COLO668 (cell line): ENCODE data around the gene MT1E.
"Not testable (repeated sequence)": the region's sequence is repeated elsewhere in the genome, so short reads cannot be mapped to it uniquely, and the experiment has no call there.

Source experiments
- DNase-seq: peaks from one replicate; lab custom pipeline; 2025; ENCODE audit not compliant: unreplicated experiment; lab: John Stamatoyannopoulos, UW

MT1E gene

DNA sequence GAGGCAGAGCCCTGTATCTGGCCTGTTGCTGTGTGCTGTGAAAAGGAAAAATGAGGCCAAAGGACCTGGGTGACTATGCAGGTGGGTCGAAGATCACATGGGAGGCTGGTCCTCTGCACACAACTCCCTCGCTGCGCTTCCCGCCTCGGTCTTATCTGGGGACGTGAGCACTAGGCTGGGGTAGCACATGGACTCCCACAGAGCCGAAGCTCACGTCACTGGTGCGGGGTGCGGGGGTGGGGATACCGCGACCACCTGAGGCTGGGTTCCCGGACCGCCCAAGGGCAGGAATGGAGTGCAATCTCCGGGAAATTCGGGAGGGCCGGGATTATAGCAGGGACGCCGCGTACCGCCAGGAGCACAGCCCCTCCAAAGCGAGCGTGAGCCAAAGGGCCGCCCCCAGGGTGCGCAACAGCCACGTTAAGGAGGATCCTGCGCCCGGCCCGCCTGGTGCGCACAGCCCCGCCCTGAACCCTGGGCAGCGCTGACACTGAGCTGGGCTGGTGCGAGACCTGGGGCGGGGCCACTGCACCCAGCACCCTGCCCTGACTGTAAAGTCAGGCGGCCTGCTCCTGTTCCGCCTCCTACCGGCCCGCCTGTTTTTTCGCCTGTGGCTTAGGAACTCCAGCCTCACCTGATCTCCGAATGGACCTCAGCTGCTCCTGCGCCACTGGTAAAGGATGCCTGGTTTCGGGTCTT lies 17.6 kb downstream of the MT1E start:
- peak; percentile 36 for DNase-seq

DNA sequence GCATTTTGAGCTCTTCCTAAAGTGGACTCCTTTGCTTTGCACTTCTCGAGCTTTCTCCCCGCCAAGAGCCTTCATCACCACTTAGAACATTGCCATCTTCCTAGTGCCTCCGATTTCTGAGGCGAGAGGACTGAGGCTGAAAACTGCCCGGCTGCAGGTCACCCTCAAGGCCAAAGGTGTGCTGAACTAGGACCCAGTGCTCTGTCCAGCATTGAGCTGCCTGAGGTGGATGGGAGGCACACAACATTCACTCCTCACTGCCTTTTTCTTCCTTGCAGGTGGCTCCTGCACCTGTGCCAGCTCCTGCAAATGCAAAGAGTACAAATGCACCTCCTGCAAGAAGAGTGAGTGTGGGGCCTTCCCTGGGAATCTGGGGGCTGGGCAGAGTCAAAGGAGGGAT lies 18.3 kb downstream of the MT1E start:
- DNase-seq, result no peak

DNA sequence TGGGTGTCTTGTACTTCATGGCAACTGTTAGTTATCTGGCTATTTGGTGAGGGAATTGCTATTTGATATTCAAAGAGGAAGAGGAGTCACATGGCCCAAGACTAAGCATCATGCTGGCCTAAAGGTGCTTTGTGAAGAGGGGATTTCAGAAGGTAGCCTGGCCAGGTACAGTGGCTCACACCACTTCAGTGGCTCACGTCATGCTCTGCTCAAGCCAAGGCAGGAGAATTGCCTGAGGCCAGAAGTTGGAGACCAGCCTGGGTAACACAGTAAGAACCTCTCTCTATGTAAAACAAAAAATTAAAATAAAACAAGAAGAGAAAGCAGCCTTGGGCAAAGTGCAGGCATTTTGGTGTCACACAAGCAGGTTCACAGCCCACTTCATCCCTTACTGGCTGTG lies 19.7 kb downstream of the MT1E start:
- no peak for DNase-seq

DNA sequence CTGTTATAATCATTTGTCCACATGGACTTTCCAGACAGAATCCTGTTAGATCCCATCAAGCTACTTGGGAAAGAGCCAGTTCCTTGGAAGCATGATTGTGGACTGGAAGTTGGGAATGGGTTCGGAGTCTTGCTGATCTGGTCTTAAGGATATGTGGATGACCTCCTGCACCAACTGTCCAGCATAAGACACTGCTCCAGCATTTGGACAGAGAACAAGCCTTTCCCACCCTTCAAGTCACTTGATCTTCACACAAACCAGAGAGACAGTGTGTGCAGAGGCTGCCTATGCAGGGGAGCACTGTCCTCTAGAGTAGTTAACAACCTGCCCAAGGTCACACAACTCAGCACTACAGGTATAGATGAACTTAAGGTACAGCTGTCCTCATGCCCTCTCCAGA lies 20.3 kb downstream of the MT1E start:
- DNase-seq, result no peak

DNA sequence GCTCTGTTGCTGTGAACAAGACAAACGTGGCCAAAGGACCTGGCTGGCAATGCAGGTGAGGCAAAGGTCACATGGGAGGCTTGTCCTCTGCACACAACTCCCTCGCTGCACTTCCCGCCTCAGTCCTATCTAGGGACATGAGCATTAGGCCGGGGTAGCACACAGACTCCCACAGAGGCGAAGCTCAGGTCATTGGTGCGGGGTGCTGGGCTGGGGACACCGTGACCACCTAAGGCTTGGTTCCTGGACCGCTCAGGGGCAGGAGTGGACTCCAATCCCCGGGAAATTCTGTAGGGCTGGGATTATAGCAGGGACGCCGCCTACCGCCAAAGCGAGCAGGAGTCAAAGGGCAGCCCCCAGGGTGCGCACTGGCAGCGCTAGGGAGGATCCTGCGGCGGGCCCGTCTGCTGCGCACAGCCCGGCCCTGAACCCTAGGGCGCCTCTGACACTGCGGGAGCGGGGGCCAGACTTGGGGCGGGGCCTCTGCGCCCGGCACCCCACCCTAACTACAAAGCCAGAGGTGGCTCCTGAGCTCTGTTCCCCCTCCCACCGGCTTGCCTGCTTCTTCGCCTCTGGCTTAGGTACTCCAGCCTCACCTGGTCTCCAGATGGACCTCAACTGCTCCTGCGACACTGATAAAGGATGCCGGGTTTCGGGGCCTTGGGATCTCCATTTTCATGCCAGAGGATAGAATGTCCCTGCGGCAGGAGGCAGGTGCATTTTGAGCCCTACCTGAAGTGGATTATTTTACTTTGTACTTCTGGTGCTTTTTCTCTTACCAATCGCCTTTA lies 22.3 kb downstream of the MT1E start:
- no peak for DNase-seq

DNA sequence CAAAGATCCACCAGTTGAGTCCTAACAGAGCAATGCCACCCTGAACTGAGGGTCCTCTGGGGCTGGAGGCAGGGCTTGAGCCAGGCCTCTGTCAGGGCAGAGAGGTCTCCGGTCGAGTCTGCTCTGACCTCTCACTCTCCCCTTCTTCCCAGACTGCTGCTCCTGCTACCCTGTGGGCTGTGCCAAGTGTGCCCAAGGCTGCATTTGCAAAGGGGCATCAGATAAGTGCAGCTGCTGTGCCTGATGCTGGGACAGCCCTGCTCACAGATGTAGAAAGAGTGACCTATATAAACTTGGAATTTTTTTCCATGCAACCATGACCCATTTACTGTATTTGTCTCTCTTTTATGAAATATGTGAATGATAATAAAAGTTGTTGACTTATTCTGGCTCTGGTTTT lies 23.7 kb downstream of the MT1E start:
- DNase-seq, result no peak

DNA sequence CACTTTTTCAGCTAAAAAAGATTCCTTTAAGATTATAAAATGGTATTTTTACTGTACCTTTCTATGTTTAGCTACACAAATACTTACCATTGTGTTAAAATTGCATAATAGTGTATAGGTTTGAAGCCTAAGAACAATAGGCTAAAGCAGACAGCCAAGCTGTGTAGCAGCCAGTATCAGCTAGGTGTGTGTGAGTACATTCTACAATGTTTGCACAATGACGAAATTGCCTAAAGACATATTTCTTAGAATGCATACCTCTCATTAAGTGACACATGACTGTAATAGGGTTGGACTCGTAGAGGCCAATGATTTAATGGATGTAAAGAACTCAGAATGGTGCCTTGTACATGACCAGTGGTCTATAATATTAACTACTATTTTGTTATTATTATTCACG lies 24.2 kb downstream of the MT1E start:
- DNase-seq, result no peak

DNA sequence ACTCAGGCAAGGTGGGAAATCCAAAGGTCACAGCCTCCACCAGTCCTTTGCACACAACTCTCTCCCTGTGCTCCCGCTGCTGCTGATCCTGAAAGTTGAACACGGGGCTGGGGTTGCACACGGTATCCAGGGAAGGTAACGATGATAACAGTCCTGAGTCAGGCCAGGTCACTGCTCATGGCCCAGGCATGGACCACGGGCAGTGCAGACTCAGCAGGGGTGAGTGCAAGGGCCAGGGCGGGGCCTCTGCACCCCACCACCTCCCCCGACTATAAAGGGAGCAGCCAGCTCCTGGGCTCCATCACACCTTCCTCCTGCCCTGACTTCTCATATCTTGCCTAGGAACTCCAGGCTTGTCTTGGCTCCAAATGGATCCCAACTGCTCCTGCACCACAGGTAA lies 26.0 kb downstream of the MT1E start, which contains the start of gene MT1B:
TSS of gene MT1B (plus strand) at position 301 of the 400 bp plus-strand sequence. CDS start at position 369, 68 bp downstream.
- DNase-seq, result no peak

DNA sequence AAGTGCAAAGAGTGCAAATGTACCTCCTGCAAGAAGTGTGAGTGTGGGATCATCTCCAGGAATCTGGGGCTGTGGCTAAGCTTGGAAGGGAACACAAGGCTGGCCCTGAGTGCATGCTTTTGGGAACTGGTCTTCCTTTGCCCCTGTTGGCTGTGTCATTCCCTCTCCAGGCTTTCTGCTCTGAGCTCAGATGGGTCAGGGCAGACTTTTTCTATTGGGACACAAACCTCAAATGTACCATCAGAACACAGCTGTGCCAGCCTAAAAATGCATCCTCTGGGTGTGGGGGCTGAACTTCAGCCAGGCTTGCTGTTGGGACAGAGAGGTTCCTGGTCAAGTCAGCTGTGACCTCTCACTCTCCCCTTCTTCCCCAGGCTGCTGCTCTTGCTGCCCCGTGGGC lies 27.0 kb downstream of the MT1E start:
- no peak for DNase-seq

DNA sequence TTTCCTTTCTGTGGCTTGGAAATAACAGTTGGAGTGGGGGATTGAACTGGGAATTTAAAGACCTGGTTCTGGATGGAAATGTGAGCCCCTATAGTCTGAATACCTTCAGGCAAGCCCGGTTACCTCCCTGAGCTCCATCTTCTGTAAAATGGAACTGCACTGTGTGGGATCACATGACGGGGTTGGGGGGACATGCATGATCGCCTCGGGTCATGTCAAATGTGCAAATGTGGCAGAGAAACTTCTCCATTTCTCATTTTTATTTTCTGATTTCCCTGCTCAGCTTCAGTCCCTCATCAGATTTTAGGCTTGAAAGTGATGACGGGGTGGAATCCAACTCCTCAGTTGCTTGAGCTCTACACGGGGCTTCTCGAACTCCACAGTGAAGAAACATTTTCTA lies 27.6 kb downstream of the MT1E start:
- DNase-seq, result no peak

DNA sequence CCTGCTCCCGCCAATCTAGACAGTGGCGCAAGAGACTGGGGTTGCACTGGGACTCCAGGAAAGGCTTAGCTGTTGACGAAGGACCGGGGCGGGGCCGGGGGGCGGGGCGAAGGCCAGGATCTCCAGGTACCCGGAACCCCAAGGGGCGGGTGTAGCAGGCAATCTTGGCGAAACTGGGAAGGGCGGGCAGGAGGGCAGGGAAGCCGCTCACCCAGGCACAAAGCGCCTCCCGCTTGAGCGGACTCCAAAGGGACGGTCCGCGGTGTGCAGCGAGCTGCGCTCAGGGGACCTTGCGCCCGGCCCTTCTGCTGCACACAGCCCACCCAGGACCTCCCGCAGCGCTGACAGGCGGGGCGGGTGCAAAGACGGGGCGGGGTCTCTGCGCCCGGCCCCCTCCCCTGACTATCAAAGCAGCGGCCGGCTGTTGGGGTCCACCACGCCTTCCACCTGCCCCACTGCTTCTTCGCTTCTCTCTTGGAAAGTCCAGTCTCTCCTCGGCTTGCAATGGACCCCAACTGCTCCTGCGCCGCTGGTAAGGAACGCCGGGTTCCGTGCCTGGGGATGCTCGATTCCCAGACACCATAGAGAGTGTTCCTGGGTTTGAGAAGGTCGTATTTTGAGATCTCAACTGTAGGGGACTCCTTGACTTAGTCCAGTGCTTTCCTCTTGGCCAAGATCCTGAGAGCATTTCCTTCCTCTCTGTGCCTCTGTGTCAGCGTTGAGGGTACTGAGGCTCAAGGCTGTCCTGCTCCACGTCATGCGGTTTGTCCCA lies 32.2 kb downstream of the MT1E start, which contains the start of gene MT1F:
TSS of gene MT1F (plus strand) at position 405 of the 772 bp plus-strand sequence. CDS start at position 505, 100 bp downstream.
- peak; percentile 15 for DNase-seq

DNA sequence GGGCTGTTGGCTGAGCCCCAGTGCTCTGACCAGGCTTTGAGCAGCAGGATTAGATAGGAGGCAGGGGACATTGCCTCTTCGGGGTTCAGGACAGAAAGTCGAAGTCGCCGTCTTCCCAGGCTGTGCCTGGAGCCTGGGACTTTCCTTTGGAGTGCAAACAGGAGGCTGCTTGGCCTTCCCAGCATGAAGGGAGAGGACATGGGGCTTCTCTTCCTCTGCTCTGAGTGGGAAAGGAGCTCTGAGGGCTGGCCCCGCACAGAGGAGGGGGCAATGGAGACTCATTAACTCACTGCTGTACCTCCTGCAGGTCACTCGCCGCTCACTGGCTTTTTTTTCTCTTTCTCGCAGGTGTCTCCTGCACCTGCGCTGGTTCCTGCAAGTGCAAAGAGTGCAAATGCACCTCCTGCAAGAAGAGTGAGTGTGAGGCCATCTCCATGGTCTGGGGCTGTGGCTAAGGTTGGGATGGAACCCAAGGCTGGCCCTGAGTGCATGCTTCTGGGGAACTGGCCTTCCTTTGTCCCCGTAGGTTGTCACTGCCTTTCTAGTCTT lies 32.8 kb downstream of the MT1E start:
- DNase-seq, result no peak

DNA sequence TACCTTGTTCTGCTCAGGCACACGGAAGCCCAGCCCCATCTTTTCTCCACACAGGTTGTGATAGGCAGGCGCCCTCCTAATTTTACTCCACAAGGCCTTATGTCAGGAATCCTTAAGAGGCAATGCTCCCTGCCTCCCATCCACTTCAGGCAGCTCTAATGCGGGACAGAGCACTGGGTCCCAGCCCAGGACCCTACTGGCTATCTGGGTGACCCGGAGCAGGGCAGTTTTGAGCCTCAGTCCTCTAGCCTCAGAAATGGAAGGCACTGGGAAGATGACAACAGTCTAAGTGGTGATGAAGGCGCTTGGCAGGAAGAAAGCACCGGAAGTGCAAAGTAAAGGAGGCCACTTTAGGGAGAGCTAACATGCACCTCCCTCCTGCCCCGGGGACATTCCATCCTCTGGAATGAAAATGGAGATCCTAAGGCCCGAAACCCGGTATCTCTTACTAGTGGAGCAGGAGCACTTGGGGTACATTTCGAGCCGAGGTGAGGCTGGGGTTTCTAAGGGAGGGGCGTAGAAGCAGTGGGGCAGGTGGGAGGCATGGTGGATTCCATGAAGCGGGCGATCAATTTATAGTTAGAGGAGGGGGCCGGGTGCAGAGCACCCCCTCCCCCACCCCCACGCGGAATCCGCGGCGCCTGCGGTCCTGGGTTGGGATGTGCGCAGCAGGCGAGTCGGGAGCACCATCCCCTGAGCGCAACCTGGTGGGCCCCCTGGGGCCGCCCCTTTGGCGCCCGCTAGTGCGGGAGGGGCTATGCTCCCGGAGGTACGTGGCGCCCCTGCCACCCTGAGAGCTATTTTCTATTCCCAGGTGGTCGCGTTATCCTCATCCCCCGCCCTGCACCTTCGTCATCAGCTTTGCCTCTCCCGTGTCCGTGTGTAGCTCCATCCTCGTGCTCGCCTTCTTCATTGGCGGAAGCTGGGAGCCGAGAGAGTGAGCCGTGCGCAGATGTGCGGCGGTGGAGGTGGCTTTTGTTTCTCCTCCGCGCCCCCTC lies 37.1 kb downstream of the MT1E start:
- DNase-seq, result no peak

DNA sequence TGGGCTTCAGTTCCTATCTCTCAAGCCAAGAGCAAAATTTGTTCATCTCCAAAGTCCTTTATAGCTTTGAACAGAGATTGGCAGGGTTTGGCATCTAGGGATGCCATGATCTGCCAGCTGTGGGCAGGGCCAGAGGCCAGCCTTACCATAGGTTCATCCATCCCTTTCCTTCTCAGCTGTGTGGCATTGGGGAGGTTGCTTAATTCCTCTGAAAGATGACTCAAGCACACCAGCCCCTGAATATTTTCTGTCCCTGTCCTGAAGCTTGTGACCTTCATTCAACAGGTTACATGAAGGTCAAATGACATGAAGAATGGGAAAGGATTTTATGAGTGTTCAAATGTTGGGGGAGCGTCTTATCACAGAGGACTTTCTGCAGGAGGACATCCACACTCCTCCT lies 38.9 kb downstream of the MT1E start:
- DNase-seq, result no peak

DNA sequence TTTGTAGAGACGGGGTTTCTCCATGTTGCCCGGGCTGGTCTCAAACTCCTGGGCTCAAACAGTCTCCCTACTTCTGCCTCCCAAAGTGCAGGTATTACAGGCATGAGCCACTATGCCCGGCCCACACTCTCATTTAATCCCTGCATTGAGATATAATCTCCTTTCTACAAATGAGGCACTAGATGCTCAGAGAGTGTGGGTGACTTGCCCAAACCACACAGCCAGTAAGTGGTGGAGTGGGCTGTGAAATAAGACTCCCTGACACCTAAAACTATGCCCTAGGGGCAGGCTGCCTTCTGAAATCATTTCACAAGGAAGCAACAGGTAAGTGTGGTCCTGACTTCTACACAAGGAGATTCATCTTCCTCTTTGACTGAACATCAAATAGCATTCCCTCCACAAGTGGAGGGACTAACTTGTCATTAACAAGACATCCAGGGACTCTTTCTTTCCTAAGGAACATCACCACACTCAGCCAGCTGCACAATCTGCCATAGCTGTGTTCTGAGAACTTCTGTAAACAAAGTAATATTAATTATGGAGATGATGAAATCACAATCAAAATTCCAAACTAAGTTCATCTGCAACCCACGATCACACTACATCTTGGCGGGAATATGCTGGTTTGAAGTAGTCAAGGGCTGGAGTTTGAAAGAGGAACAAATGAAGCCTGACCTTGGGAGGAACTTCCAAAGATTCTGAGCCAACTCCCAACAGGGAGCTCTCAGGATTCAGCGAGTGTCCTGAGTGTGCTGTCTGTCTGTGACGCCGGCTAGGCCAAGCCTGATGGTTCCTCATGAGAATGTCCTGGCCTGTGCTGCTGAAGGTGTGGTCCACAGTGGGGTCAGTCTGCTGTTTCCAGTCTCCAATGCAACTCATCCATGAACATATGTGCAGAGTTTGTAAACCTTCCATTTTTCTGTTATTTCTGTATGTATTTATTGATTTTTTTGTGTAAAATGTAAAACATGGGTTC lies 40.0 kb downstream of the MT1E start:
- DNase-seq, result not testable (repeated sequence)

DNA sequence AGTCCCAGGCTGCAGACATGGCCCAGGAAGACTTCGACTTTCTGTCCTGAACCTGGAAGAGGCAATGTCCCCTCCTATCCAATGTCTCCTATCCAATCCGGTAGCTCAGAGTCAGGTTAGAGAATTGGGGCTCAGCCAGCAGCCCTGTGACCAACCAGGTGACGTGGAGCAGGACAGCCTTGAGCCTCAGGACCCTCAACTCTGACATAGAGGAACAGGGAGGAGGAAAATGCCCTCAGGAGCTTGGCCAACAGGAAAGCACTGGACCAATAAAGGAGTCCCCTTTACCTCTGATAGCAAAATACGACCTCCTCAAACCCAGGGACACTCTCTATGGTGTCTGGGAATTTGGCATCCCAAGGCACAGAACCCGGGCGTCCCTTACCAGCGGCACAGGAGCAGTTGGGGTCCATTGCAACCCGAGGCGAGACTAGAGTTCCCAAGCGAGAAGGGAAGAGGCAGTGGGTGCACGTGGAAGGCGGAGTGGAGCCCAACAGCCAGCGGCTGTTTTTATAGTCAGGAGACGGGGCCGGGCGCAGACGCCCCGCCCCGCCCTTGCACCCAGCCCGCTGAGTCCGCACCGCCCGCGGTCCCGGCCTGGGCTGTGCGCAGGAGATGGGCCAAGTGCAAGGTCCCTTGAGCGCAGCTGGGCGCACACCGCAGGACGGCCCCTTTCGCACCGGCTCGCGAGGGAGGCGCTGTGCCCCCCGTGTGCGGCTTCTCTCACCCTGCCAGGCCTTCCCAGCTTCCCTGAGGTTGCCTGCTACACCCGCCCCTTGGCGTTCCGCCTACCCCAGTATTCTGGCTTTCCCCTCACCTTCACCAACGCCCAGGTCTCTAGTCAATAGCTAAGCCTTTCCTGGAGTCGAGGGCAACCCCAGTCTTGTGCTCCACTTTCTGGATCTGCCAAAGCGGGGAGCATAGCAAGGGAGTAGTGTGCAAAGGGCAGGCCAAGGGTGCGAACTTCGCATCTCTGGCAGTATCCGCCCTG lies 42.3 kb downstream of the MT1E start, which contains the start of gene MT1G:
TSS of gene MT1G (minus strand) at position 485 of the 991 bp plus-strand sequence. CDS start at position 413, 72 bp downstream.
- no peak for DNase-seq

DNA sequence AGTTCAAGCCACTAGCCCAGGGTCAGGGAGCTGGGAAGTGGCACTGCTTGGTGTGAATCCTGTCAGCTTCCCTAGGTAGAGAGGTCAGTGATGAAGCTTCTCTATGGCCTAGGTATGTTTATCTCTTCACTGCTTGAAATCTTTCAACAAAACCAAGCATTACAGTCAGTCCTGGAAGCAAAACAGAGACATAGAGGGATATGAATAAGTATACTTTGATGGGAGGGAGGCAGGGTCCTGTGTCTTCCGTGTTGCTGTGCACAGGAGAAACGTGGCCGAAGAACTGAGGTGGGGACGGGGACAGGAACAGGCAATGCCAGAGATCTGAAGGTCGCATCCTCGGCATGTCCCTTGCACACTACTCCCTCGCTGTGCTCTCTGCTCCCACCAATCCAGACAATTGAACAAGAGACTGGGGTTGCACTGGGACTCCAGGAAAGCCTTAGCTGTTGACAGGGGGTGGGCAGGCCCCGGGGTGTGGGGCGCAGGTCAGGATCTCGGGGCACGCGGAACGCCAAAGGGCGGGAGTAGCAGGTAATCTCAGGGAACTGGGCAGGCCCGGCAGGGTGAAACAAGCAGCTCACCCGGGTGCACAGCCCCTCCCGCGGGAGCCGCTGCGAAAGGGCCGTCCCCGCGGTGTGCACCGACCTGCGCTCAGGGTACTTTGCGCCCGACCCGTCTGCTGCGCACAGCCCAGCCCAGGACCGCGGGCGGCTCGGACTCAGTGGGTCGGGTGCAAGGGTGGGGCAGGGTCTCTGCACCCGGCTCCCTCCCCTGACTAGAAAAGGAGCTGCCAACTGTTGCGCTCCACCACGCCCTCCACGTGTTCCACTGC lies 43.6 kb downstream of the MT1E start, which contains the start of gene MT1H:
TSS of gene MT1H (plus strand) at position 810 of the 835 bp plus-strand sequence. CDS start 71 bp downstream, outside the sequence.
- no peak for DNase-seq
